ENCODE measurements around the gene ZFYVE9.

DNA sequence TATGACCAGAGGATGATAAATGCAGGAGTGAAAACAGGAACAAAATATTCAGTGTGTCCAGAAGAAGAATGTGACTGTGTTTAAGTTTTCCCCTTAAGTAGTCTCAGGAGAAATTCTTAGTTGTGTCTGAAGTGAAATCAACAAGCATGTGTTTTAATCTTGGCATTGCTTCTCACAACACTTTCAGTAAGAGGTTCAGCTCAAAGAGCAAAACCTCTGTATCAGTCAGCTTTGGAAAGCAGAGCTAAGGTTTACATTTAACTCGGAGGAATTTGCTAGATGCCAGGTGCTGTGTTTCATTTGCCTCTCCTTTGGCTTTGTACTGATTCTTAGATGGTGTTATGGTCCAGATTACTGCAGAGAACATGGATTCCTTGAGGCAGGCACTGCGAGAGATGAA lies 195.6 kb downstream of the ZFYVE9 start:
- no peak for TF ChIP-seq POLR2AphosphoS5 (IDR thresholded peaks at IDR 0.05)
- TF ChIP-seq, protein P1, sequence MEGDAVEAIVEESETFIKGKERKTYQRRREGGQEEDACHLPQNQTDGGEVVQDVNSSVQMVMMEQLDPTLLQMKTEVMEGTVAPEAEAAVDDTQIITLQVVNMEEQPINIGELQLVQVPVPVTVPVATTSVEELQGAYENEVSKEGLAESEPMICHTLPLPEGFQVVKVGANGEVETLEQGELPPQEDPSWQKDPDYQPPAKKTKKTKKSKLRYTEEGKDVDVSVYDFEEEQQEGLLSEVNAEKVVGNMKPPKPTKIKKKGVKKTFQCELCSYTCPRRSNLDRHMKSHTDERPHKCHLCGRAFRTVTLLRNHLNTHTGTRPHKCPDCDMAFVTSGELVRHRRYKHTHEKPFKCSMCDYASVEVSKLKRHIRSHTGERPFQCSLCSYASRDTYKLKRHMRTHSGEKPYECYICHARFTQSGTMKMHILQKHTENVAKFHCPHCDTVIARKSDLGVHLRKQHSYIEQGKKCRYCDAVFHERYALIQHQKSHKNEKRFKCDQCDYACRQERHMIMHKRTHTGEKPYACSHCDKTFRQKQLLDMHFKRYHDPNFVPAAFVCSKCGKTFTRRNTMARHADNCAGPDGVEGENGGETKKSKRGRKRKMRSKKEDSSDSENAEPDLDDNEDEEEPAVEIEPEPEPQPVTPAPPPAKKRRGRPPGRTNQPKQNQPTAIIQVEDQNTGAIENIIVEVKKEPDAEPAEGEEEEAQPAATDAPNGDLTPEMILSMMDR (IDR thresholded peaks at IDR 0.05), result no peak

All from suprapubic skin (tissue), 3 donors.